Measurements from ENCODE around the gene SLC25A40. TPM values are rescaled to one million over a fixed set of nuclear protein-coding genes. Genes with fewer than 3 reads are reported as not detected.

Gene SLC25A40
- total RNA-seq = 7.3 and 10.4 TPM in 2 replicates

GRCh38 chr7:87876040-87876868, at the start of gene SLC25A40, which contains the start of gene DBF4:
SLC25A40 (minus strand) TSS chr7:87876360; CDS start chr7:87858727, 17,633 bp downstream.
DBF4 (plus strand) TSS chr7:87876493; CDS start chr7:87876733, 240 bp downstream.

Other genes starting within 250 kb of the SLC25A40 start
- gene RUNDC3B, start 248.0 kb downstream of the SLC25A40 start, total RNA-seq = 0.37 and 0.59 TPM in 2 replicates
- 33.4 and 49.5 TPM in 2 replicates for gene DBF4, start 133 bp upstream of the SLC25A40 start, total RNA-seq
- gene ADAM22, start 57.9 kb upstream of the SLC25A40 start, total RNA-seq = 0.73 and 0.98 TPM in 2 replicates

Data from subcutaneous preadipocyte (primary cell).